Astrocyte of the spinal cord (primary cell): ENCODE measurements around the gene KCNH2.

Experiments
- DNase-seq: peaks from one replicate; pipeline ENCODE4 v3.0.0; 2011; ENCODE audit warnings: low read depth, low spot score
- H3K4me3 ChIP-seq: 2 replicates; pipeline ENCODE4 v1.5.1; 2011; ENCODE audit warnings: low read depth, mild to moderate bottlenecking, low read length, moderate library complexity
- CTCF ChIP-seq: IDR thresholded peaks from 2 replicates; pipeline ENCODE4 v1.5.1; 2012; ENCODE audit warnings: low read depth, mild to moderate bottlenecking, low read length, inconsistent platforms
- in situ Hi-C: cut with HindIII; loops from 2 replicates; pipeline ENCODE4 v1.10.0; 2017; ENCODE audit warnings: low sequenced_read_pairs

The KCNH2 gene

GRCh38 chr7:150903606-150904005 is 74.5 kb downstream of the KCNH2 start:
- DNase-seq: peak; percentile 58
- in situ Hi-C loops: no loop called here
- no peak overlapping the region for H3K4me3 ChIP-seq
- TF ChIP-seq CTCF: no peak

GRCh38 chr7:150902078-150903033 is 75.8 kb downstream of the KCNH2 start:
- in situ Hi-C loops: no loop called here
- TF ChIP-seq CTCF: no peak
- DNase-seq: no peak

GRCh38 chr7:150901160-150902035 is 76.7 kb downstream of the KCNH2 start:
- DNase-seq: no peak
- in situ Hi-C loops: no loop called here
- TF ChIP-seq CTCF: no peak

More at GRCh38 chr7:150902078-150903033, 75.8 kb downstream of the KCNH2 start:
- no peak overlapping the region for H3K4me3 ChIP-seq

DNA sequence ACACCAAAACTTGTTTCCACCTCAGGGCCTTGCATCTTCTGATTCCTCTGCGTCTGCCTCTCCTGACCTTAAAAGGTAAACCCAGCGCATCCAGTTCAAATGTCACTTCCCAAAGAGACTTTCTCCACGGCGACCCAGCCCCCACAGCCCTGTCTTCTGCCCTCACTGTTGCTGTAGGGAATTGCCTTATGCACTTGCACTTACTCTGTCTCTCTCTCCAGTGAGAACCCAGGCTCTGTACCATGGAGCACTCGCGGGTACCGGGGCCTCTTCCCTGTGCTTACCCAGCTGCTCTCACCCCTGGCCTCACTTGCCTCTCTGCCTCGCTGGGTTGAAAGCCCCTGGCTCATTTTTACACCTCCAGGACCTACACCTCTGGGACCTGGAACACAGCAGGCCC is 77.4 kb downstream of the KCNH2 start:
- no peak for TF ChIP-seq CTCF
- DNase-seq: no peak
- no peak overlapping the region for H3K4me3 ChIP-seq
- in situ Hi-C loops: no loop called here

More at GRCh38 chr7:150901160-150902035, 76.7 kb downstream of the KCNH2 start:
- H3K4me3 ChIP-seq: no peak overlapping the region

DNA sequence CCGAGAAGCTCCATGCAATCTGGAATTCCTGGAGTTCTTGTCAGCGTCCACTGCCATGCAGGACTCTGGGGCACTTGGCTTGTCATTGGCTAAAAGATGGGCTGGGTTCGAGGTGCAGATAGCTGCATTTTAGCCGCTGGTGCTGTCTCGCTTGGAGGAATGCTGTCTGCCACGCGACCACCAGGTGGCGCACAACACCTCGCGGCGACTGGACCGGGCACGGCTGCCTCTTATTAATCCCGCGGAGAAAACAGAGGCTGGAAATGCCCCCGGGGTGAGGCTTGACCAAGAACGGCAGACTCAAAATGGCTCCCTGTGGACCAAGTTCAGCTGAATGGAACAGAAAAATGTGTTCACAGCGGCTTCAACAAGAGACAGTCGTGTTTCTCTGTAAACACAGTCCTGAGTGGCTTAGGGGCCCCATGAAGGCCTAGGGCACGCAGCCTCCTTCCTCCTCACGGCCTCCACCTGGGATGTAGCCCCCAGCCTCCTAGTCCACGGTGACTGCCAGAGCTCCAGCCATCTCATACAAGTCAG is 79.6 kb downstream of the KCNH2 start:
- TF ChIP-seq CTCF: peak; percentile 92
- H3K4me3 ChIP-seq: no peak overlapping the region
- in situ Hi-C loops: no loop called here
- peak; percentile 60 for DNase-seq
